ENCODE data around the gene MBD3L3. TPM values are rescaled to one million over a fixed set of nuclear protein-coding genes. Genes with fewer than 3 reads are reported as not detected.

Gene MBD3L3
- total and polyA plus RNA-seq, 10 of the 15 experiments (the other 5 are each of a cell fraction or from before 2014, with no cell fraction given), result not detected

GRCh38 chr19:7098096-7098495 lies 39.6 kb upstream of the MBD3L3 start:
- Histone ChIP-seq H3K27ac (ENCODE audit: control insufficient read depth, insufficient read depth) (no peak overlapping the region), H3K79me2 (ENCODE audit: control insufficient read depth, insufficient read depth, low read length) (no peaks in the 10 kb centered on the region), H3K36me3 (ENCODE audit: control insufficient read depth in 2 of 2, insufficient read depth in 2 of 2, low read length in 1 of 2) (no peaks in the 10 kb centered on the region), H4K20me1 (ENCODE audit: control insufficient read depth, insufficient read depth) (no peaks in the 10 kb centered on the region), H3K4me3 (peak overlapping the region; percentile 76), H3K9ac (ENCODE audit: control insufficient read depth, insufficient read depth, low read length) (no peak overlapping the region; the same call in 1 of the 2 replicates), H3K9me3 (replicated peaks; ENCODE audit: control insufficient read depth, insufficient read depth, low read length) (peaks cover 4% of the 10 kb centered on the region; the same call in 2 of the 3 replicates), H3K4me2 (ENCODE audit: control insufficient read depth, insufficient read depth) (peak overlapping the region; percentile 81; the same call in 1 of the 2 replicates), H3K4me1 (ENCODE audit: control insufficient read depth, insufficient read depth, low read length) (peaks cover 4% of the 10 kb centered on the region; the same call in 1 of the 2 replicates), H3K27me3 (replicated peaks in 1 of 2; ENCODE audit: control insufficient read depth in 2 of 2, insufficient read depth in 2 of 2, low read length in 1 of 2) (no peaks in the 10 kb centered on the region), H2AFZ (ENCODE audit: control insufficient read depth, low read depth, low read length) (peak overlapping the region; percentile 85)
- RAD21 ChIA-PET (ENCODE audit: unreplicated experiment), result interaction anchor here (2.3 kb wide), 1 partner anchor 242 kb away, joined by 21 read pairs; no protein-coding TSS in a partner anchor
- FAIRE-seq (no peak), DNase-seq (ENCODE audit: low read depth, low spot score) (no peak), ATAC-seq (no peak)
- POLR2A ChIA-PET, result interaction anchor here (1.0 to 2.0 kb wide), 2 partner anchors 29 to 153 kb away, joined by 4 to 14 read pairs; partner anchors contain the start of gene ZNF557
- intact Hi-C loops (cut with micrococcal nuclease; ENCODE audit: unreplicated experiment), result loop anchor here (2.0 kb wide), 1 partner anchor 151 kb away; no protein-coding TSS in a partner anchor
- SMC1A ChIA-PET (ENCODE audit: uncharacterized antibody, unreplicated experiment), result interaction anchor here (0.6 to 1.4 kb wide), 7 partner anchors 27 to 470 kb away, joined by 3 to 7 read pairs (median 3); no protein-coding TSS in a partner anchor
- WGBS (ENCODE audit: insufficient coverage, insufficient replicate concordance, low lambda C conversion rate, missing lambda C conversion rate), result 97% methylated on average over 3 of the region's 3 CpGs
- in situ Hi-C loops (cut with MboI), result no loop called here
- BruUV-seq (replicated peaks), result no TSS peak
- CTCF ChIA-PET, result no interaction called here
- no peak for TF ChIP-seq ATF3 (IDR thresholded peaks at IDR 0.05; ENCODE audit: borderline replicate concordance, extremely low read depth, low read depth, low read length)
- TF ChIP-seq HDAC2 (IDR thresholded peaks at IDR 0.05), result no peak
- TF ChIP-seq EZH2 (IDR thresholded peaks at IDR 0.05; ENCODE audit: borderline replicate concordance, control insufficient read depth, low read depth, low read length), result no peak
- TF ChIP-seq BRCA1 (IDR thresholded peaks at IDR 0.05; ENCODE audit: low read depth, low read length), result no peak
- no peak for TF ChIP-seq NR2C1 (IDR thresholded peaks at IDR 0.05)
- no peak for TF ChIP-seq ZBTB11 (CRISPR knock-in tag; IDR thresholded peaks at IDR 0.05)
- TF ChIP-seq HDAC6 (IDR thresholded peaks at IDR 0.05; ENCODE audit: unreplicated experiment), result no peak
- TF ChIP-seq E2F4 (IDR thresholded peaks at IDR 0.05; ENCODE audit: low read depth, low read length), result no peak
- no peak for TF ChIP-seq PML (IDR thresholded peaks at IDR 0.05; ENCODE audit: low read length)
- no peak for TF ChIP-seq SMAD1 (IDR thresholded peaks at IDR 0.05; ENCODE audit: low read depth, partially characterized antibody)
- no peak for TF ChIP-seq ESRRA (IDR thresholded peaks at IDR 0.05; ENCODE audit: low read length)
- no peak for TF ChIP-seq PRDM15 (CRISPR knock-in tag; IDR thresholded peaks at IDR 0.05)
- TF ChIP-seq ZNF622 (IDR thresholded peaks at IDR 0.05), result no peak
- no peak for TF ChIP-seq TCF7 (IDR thresholded peaks at IDR 0.05; ENCODE audit: borderline replicate concordance)
- no peak for TF ChIP-seq POLR2AphosphoS2 (IDR thresholded peaks at IDR 0.05; ENCODE audit: low read depth, low read length)
- TF ChIP-seq LARP7 (IDR thresholded peaks at IDR 0.05), result no peak
- TF ChIP-seq TARDBP (IDR thresholded peaks at IDR 0.05; ENCODE audit: borderline replicate concordance), result no peak

All from GM12878 (cell line).